A673 (cell line): Measurements from ENCODE around the gene ELP4. TPM values are rescaled to one million over a fixed set of nuclear protein-coding genes. Genes with fewer than 3 reads are reported as not detected.
A peak's percentile ranks its signal among the peaks of the same experiment; 100 is the strongest.

ENCODE experiments used
- BruUV-seq: library from RNA; stranded (reverse); fragments of 400-500 nt; replicated peaks from 2 replicates; lab custom pipeline; 2021; lab: Mats Ljungman, UMichigan
- CTCF ChIA-PET: fragments of 300-600 bp; sonication (Branson Sonifier 250); formaldehyde crosslinking; loops from one replicate; lab custom pipeline; 2022; ENCODE audit warnings: antibody characterized with exemption; lab: Charles Lee
- POLR2A ChIA-PET: fragments of 300-600 bp; sonication (Branson Sonifier 250); formaldehyde crosslinking; loops from one replicate; lab custom pipeline; 2022; ENCODE audit warnings: antibody characterized with exemption; ENCODE audit not compliant: low non-redundant PET; lab: Charles Lee
- DNase-seq: peaks from one replicate; pipeline ENCODE4 v3.0.0-alpha.2; 2015; ENCODE audit warnings: low spot score
- H3K27ac ChIP-seq: fragments of 200-600 bp; sonication (generic); 2 replicates; pipeline ENCODE4 v1.5.1; 2016; ENCODE audit warnings: mixed run types, low read depth, mild to moderate bottlenecking, mixed read lengths, antibody characterized with exemption, low read length; ENCODE audit not compliant: poor library complexity, severe bottlenecking
- H3K27me3 ChIP-seq: fragments of 200-600 bp; sonication (generic); replicated peaks from 2 replicates; pipeline ENCODE4 v1.6.1; 2017; ENCODE audit warnings: mixed run types, low read depth, mild to moderate bottlenecking, mixed read lengths, antibody characterized with exemption, low read length; ENCODE audit not compliant: insufficient read depth, poor library complexity
- H3K36me3 ChIP-seq: fragments of 200-600 bp; sonication (generic); 2 replicates; pipeline ENCODE4 v1.6.1; 2016; ENCODE audit warnings: mixed run types, mild to moderate bottlenecking, mixed read lengths, antibody characterized with exemption, low read length; ENCODE audit not compliant: insufficient read depth, poor library complexity, severe bottlenecking
- H3K4me1 ChIP-seq: fragments of 200-600 bp; sonication (generic); 2 replicates; pipeline ENCODE4 v1.6.1; 2017; ENCODE audit warnings: mixed run types, mild to moderate bottlenecking, mixed read lengths, antibody characterized with exemption, low read length; ENCODE audit not compliant: insufficient read depth, poor library complexity, severe bottlenecking
- H3K4me3 ChIP-seq: fragments of 200-600 bp; sonication (generic); 2 replicates; pipeline ENCODE4 v1.5.1; 2016; ENCODE audit warnings: low read depth, mixed run types, mild to moderate bottlenecking, mixed read lengths, low read length; ENCODE audit not compliant: poor library complexity, severe bottlenecking
- H3K9me3 ChIP-seq: fragments of 200-600 bp; sonication (generic); 2 replicates; pipeline ENCODE4 v1.6.1; 2016; ENCODE audit warnings: mixed run types, low read depth, mild to moderate bottlenecking, mixed read lengths, antibody characterized with exemption, low read length; ENCODE audit not compliant: poor library complexity, severe bottlenecking
- EZH2 ChIP-seq: fragments of 200-600 bp; sonication (generic); IDR thresholded peaks from 2 replicates; pipeline ENCODE4 v1.6.1; 2017; ENCODE audit warnings: borderline replicate concordance, low read depth, mild to moderate bottlenecking, mixed read lengths, antibody characterized with exemption, low read length; ENCODE audit not compliant: poor library complexity, severe bottlenecking
- intact Hi-C: fragments of 100-400 bp; cut with micrococcal nuclease; formaldehyde crosslinking; loops from one replicate; pipeline ENCODE4 v1.10.0; 2022; ENCODE audit not compliant: unreplicated experiment
- total RNA-seq: library from RNA; stranded (reverse); gene quantifications from 2 replicates; pipeline ENCODE4 v1.2.3, GENCODE V29; 2021
- TF ChIP-seq, protein P1 (sequence below): fragments of 300-800, 200-600 bp; sonication (generic); conservative IDR thresholded peaks from 2 replicates; pipeline ENCODE4 v1.5.1; 2017; ENCODE audit warnings: low read depth, mild to moderate bottlenecking, antibody characterized with exemption, low read length, moderate library complexity, mixed read lengths

Gene ELP4
- total RNA-seq, 1 experiment from 2014 or later, result 49.4 TPM

DNA sequence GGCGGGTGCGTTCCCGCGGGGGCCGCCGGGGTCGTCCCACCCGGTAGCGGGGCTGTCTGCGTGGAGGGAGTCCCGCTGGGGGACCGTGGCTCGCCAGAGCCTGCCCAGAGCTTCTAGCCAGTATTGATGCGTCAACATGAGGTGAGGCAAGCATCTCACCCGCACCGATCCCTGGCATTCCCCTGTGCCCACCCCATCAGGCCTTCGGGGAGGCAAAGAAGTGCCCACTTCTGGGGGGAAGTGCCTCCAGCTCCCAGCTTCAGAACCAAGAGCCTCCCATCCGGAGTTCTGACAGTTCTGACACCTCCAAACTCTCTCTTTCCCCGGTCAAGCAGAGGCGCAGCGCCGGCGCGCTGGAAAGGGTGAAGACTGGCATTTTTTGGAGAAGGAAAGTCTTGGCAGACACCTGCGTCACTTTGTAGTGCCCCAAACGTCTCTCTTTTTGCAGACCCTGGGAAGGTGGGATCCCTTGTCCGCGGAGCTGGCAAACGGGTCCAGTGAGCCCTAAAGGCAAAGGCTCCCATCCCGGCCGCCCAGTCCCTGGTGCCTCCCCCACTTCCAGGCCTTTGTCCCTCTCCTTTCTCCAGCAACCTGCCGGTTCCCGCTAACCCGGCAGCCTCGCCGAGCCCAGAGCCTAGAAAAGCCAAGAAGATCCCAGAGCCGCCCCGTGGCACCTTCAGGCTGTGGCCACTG is 304.8 kb downstream of the ELP4 start:
- Histone ChIP-seq H3K27ac (no peak overlapping the region), H3K36me3 (no peaks in the 10 kb centered on the region), H3K27me3 (peaks cover 94% of the 10 kb centered on the region), H3K9me3 (no peaks in the 10 kb centered on the region), H3K4me3 (peak overlapping the region; percentile 44), H3K4me1 (peaks cover 75% of the 10 kb centered on the region)
- no peak for DNase-seq
- POLR2A ChIA-PET, result no interaction called here
- BruUV-seq, result no TSS peak
- intact Hi-C loops, result loop anchor here (5.0 kb wide), 4 partner anchors 172 to 707 kb away; partner anchors contain the start of gene RCN1
- CTCF ChIA-PET, result no interaction called here
- no peak for TF ChIP-seq EZH2
- TF ChIP-seq, protein P1, sequence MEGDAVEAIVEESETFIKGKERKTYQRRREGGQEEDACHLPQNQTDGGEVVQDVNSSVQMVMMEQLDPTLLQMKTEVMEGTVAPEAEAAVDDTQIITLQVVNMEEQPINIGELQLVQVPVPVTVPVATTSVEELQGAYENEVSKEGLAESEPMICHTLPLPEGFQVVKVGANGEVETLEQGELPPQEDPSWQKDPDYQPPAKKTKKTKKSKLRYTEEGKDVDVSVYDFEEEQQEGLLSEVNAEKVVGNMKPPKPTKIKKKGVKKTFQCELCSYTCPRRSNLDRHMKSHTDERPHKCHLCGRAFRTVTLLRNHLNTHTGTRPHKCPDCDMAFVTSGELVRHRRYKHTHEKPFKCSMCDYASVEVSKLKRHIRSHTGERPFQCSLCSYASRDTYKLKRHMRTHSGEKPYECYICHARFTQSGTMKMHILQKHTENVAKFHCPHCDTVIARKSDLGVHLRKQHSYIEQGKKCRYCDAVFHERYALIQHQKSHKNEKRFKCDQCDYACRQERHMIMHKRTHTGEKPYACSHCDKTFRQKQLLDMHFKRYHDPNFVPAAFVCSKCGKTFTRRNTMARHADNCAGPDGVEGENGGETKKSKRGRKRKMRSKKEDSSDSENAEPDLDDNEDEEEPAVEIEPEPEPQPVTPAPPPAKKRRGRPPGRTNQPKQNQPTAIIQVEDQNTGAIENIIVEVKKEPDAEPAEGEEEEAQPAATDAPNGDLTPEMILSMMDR, result no peak

- H3K27me3 ChIP-seq, result peaks cover 94% of the 10 kb centered on the region
- intact Hi-C loops, result loop anchor here (5.0 kb wide), 1 partner anchor 664 kb away; no protein-coding TSS in a partner anchor
- no TSS peak for BruUV-seq
- ChIA-PET CTCF (interaction anchor here (0.5 to 0.7 kb wide), 2 partner anchors 10 to 235 kb away, joined by 8 to 9 read pairs; no protein-coding TSS in a partner anchor), POLR2A (no interaction called here)
- peak overlapping the region; percentile 44 for H3K4me3 ChIP-seq
- DNase-seq, result peak; percentile 74
- no peaks in the 10 kb centered on the region for H3K9me3 ChIP-seq
- no peaks in the 10 kb centered on the region for H3K36me3 ChIP-seq
- TF ChIP-seq, protein P1, result peak; percentile 42
- TF ChIP-seq EZH2, result peak; percentile 92
- peaks cover 65% of the 10 kb centered on the region for H3K4me1 ChIP-seq
- H3K27ac ChIP-seq, result no peak overlapping the region
Observed at GRCh38 chr11:31815711-31816467, 306.3 kb downstream of the ELP4 start.

- Histone ChIP-seq H3K27ac (no peak overlapping the region), H3K4me1 (peaks cover 64% of the 10 kb centered on the region), H3K27me3 (peaks cover 99% of the 10 kb centered on the region), H3K4me3 (peak overlapping the region; percentile 44), H3K36me3 (no peaks in the 10 kb centered on the region), H3K9me3 (no peaks in the 10 kb centered on the region)
- ChIA-PET POLR2A (no interaction called here), CTCF (no interaction called here)
- TF ChIP-seq, protein P1, result no peak
- no peak for TF ChIP-seq EZH2
- no TSS peak for BruUV-seq
- DNase-seq, result peak; percentile 65
- intact Hi-C loops, result loop anchor here (5.0 kb wide), 1 partner anchor 664 kb away; no protein-coding TSS in a partner anchor
Observed at GRCh38 chr11:31816468-31817053, 307.0 kb downstream of the ELP4 start.
